ENCODE data around the gene RAB22A.

GRCh38 chr20:58260006-58260405 lies 49.5 kb upstream of the RAB22A start:
- TF ChIP-seq SPI1 (IDR thresholded peaks at IDR 0.05; ENCODE audit: low read depth, low read length) (no peak), PAX5 (IDR thresholded peaks at IDR 0.05; ENCODE audit: insufficient read depth, low read length, severe bottlenecking) (no peak)

All from GM12891 (cell line).